Measurements from ENCODE around the gene HES4.

DNA sequence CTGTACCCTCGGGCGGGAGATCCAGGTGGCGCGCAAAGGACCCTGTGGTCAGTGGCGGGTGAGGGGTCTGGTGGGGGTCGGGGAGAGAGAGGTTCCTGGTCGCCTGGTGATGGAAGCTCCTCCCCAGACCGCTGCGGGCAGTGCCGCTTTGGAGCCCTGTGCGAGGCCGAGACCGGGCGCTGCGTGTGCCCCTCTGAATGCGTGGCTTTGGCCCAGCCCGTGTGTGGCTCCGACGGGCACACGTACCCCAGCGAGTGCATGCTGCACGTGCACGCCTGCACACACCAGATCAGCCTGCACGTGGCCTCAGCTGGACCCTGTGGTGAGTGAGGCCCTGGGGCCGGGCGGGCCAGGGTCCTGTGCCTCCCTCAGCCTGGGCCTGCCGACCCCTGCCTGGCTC is 43.5 kb upstream of the HES4 start:
- TF ChIP-seq, protein P1, sequence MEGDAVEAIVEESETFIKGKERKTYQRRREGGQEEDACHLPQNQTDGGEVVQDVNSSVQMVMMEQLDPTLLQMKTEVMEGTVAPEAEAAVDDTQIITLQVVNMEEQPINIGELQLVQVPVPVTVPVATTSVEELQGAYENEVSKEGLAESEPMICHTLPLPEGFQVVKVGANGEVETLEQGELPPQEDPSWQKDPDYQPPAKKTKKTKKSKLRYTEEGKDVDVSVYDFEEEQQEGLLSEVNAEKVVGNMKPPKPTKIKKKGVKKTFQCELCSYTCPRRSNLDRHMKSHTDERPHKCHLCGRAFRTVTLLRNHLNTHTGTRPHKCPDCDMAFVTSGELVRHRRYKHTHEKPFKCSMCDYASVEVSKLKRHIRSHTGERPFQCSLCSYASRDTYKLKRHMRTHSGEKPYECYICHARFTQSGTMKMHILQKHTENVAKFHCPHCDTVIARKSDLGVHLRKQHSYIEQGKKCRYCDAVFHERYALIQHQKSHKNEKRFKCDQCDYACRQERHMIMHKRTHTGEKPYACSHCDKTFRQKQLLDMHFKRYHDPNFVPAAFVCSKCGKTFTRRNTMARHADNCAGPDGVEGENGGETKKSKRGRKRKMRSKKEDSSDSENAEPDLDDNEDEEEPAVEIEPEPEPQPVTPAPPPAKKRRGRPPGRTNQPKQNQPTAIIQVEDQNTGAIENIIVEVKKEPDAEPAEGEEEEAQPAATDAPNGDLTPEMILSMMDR (optimal IDR thresholded peaks at IDR 0.05 in 1 of 3, IDR thresholded peaks at IDR 0.05 in 1 of 3, conservative IDR thresholded peaks at IDR 0.05 in 1 of 3; ENCODE audit: extremely low read depth in 1 of 3, insufficient read depth in 2 of 3, low read length in 3 of 3) = no peak
- no peak for TF ChIP-seq EZH2 (IDR thresholded peaks at IDR 0.05; ENCODE audit: low read length)
